22Rv1 (cell line): Measurements from ENCODE around the gene ZBTB7A.

Experiments
- H3K27ac ChIP-seq: fragments of 450-650 bp; 2 replicates; pipeline ENCODE4 v1.5.1; 2017
- ZFX ChIP-seq: fragments of 450-650 bp; IDR thresholded peaks from 2 replicates; pipeline ENCODE4 v1.6.1; 2017; ENCODE audit warnings: antibody characterized with exemption, borderline replicate concordance
- TF ChIP-seq, protein P1 (sequence below): fragments of 450-650 bp; IDR thresholded peaks from 2 replicates; pipeline ENCODE4 v1.5.1; 2017; ENCODE audit warnings: mild to moderate bottlenecking

ZBTB7A gene

DNA sequence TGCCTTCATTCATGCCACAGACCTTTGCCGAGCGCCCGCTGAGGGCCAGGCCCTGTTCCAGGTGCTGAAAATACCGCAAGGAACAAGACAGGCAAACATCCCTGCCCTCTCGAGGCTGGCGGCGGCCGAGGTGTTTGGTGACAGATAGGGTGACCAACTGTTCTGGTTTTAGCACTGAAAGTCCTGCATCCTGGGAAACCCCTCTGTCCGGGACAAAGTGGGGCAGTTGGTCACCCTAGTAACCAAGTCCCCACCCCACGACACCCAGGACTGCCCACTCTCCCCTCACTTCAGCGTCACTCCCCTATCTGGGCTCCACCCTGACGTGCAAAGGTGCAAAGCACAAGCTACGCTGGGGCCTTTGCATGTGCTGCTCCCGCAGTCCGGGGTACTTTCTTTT, 17.3 kb downstream of the ZBTB7A start:
- H3K27ac ChIP-seq, result no peak overlapping the region
- TF ChIP-seq ZFX, result no peak
- TF ChIP-seq, protein P1, sequence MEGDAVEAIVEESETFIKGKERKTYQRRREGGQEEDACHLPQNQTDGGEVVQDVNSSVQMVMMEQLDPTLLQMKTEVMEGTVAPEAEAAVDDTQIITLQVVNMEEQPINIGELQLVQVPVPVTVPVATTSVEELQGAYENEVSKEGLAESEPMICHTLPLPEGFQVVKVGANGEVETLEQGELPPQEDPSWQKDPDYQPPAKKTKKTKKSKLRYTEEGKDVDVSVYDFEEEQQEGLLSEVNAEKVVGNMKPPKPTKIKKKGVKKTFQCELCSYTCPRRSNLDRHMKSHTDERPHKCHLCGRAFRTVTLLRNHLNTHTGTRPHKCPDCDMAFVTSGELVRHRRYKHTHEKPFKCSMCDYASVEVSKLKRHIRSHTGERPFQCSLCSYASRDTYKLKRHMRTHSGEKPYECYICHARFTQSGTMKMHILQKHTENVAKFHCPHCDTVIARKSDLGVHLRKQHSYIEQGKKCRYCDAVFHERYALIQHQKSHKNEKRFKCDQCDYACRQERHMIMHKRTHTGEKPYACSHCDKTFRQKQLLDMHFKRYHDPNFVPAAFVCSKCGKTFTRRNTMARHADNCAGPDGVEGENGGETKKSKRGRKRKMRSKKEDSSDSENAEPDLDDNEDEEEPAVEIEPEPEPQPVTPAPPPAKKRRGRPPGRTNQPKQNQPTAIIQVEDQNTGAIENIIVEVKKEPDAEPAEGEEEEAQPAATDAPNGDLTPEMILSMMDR, result no peak

DNA sequence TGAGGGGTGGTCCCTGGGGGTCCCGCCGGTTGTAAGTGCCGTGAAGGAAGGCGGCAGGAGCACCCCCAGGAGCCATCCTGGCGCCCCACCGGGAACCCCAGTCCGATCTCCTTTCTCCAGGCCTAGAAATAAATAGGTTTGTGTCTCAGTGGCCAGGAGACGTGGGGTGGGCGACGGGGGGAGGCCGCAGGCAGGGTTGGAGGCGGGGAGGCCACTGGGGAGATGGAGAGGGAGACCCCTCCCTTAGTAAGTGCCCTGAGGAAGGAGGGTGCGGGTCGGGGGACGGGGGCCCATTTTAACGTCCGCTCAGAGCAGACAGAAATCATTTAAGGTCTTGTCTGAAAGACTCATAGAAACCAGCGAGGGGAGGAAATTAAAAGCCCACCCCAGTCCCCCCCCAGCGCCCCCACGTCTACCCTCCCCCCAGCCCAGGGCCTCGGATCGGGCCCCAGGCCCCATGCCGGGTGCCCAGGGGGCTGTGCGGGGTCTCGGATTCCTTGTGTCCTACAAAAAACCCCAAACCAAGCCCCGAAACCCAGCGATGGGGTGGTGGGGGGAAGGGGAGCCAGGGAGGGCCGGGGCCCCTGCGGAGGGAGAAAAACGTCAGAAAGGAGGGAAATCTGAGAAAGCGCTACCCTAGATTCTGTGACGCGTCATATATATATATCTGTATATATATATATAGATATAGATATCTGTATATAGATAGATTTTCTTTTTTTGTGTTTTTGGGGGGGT, 19.6 kb downstream of the ZBTB7A start:
- TF ChIP-seq, protein P1, result no peak
- no peak for TF ChIP-seq ZFX
- no peak overlapping the region for H3K27ac ChIP-seq

DNA sequence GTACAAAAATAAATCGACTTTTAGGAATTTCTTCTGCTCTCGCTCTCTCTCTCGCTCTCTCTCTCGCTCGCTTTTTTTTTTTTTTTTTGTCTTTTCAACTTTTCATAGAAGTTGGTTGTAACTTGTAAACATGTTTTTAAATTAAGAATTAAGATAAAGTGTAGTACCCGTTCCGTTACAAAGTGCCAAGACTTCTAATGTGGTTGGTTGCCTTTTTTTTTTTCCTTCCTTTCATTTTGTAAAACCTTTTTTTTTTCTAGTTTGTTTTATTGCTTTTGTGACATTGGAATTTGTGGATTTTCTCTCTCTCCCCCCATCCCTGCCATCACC, 20.4 kb downstream of the ZBTB7A start:
- no peak overlapping the region for H3K27ac ChIP-seq
- TF ChIP-seq, protein P1, result no peak
- TF ChIP-seq ZFX, result no peak

DNA sequence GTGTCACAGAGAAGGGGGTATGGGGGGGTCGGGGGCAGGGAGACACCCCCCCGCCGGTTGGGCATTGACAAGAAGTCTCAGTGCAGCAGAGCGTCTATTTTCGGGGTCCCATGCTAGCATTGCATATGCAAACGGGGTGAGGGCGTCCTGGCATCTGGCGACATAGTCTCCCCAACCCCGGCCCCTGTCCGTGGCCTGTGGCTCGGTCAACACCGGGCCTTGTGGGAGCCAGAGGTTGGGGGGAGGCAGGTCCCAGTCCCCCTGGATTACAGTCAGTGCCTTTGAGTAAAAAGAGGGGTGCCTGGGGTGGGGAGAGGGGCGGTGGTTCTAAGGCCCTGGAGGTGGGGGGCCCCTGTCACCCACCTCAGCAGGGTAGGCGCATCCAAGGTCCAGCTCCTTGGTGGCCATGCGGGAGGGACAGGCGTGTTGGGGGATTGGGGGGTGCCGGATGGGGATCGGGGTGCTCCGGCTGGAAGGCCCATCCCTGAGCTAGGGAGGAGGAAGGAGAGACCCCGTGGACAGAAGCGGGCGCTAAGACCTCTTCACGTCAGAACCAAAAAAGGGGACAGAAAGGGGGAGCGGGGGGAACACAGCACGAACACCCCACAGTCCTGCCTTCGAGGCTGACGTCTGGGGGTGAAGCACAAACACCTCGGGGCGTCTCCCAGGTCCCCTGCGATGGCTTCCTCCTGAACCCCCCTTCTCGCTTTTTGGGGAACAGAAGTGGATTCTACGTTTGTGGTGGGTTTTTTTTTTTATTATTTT, 20.9 kb downstream of the ZBTB7A start:
- no peak overlapping the region for H3K27ac ChIP-seq
- TF ChIP-seq ZFX, result no peak
- TF ChIP-seq, protein P1, result no peak

DNA sequence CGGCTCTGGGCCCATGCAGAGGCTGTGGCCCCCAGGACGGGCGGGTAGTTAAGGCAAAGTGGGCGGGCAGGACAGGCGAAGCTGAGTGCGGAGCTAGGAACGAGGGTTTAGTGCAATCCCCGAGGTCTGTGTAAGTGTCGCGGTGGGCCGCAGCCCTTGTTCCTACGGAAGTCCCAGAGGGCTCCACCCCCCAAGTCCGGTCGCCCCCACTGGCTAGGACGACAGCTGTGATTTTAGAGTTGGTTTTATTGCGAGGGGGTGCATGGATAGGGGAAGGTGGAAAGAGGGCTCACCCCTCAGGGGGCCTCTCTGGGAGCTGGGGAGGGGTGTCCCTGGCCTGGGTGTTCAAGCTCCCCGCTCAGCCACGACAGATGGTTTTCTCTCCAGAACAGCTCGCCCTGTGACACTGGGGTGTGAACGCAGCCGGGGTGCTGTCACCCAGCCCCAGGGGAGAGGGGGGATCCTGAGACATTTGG, 21.7 kb downstream of the ZBTB7A start:
- TF ChIP-seq, protein P1, result no peak
- no peak for TF ChIP-seq ZFX
- no peak overlapping the region for H3K27ac ChIP-seq

DNA sequence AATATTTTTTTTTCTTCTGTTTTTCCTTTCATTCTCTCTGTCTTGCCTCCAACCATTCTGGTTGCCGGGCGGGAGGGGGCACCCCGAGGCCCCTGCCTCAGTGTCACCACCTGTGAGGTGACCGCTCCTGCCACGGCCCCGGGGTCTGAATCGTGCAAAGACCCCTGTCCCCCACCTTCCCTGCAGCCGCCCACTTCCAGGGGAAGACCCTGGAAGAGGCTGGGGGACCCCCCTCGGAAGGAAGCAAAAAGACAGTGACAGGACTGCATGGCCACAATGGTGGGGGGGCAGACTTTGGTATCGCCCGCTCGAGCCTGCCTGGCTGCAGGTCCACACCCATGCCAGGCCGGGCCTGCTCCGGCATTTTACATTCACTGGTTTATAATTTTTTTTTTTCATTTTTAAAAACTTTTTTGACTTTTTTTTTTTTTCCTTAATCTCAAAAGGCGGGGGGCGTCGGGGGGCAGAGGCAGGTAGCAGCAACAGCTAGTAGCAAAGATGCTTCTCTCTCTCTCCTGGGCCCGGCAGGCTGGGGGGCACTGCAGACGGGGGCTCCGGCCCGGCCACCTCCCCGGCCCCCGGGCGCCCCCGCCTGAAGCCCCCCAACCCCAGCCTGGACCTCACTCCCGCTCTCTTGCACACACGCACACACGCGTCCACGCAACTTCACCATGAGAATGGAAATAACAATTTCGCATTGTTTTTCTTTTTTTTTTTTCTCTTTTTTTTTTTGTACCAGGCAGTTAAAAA, 22.6 kb downstream of the ZBTB7A start:
- no peak overlapping the region for H3K27ac ChIP-seq
- TF ChIP-seq, protein P1, result no peak
- TF ChIP-seq ZFX, result no peak
